ENCODE results near the gene RAPGEF2. TPM values are rescaled to one million over a fixed set of nuclear protein-coding genes. Genes with fewer than 3 reads are reported as not detected.

RAPGEF2 gene
- total and polyA plus RNA-seq, 9 of the 15 experiments (the other 6 are each of a cell fraction or from before 2014, with no cell fraction given) = 3.1 to 32.6 (median 23.1) TPM

- CTCF ChIA-PET (ENCODE audit: low intra/inter-chr PET ratio) = no interaction called here
- TF ChIP-seq ZNF175 (CRISPR knock-in tag; IDR thresholded peaks at IDR 0.05; ENCODE audit: low read depth) (no peak), RB1 (IDR thresholded peaks at IDR 0.05; ENCODE audit: low read depth) (no peak), FOXK2 (conservative IDR thresholded peaks at IDR 0.05 in 1 of 2, IDR thresholded peaks at IDR 0.05 in 1 of 2; ENCODE audit: low read depth in 2 of 2) (no peak), ZNF75A (CRISPR knock-in tag; IDR thresholded peaks at IDR 0.05) (no peak), ZNF274 (IDR thresholded peaks at IDR 0.05; ENCODE audit: borderline replicate concordance, low read depth, low read length) (no peak), CTCF (IDR thresholded peaks at IDR 0.05 in 2 of 3, conservative IDR thresholded peaks at IDR 0.05 in 1 of 3; ENCODE audit: insufficient read depth in 2 of 3, low read depth in 1 of 3, low read length in 3 of 3) (no peak), TRIM28 (IDR thresholded peaks at IDR 0.05) (0 out of 2 replicates have a peak, but pooled peaks have one; percentile 44), SMARCB1 (IDR thresholded peaks at IDR 0.05; ENCODE audit: insufficient read length, low read depth) (no peak), KLF6 (CRISPR knock-in tag; IDR thresholded peaks at IDR 0.05; ENCODE audit: borderline replicate concordance) (no peak), FOXJ3 (CRISPR knock-in tag; IDR thresholded peaks at IDR 0.05) (no peak), HOMEZ (CRISPR knock-in tag; IDR thresholded peaks at IDR 0.05) (no peak), NFE2L1 (tag; IDR thresholded peaks at IDR 0.05; ENCODE audit: borderline replicate concordance, low read depth) (no peak), ZNF764 (CRISPR knock-in tag; IDR thresholded peaks at IDR 0.05; ENCODE audit: low read depth) (no peak), E2F1 (CRISPR knock-in tag; IDR thresholded peaks at IDR 0.05) (no peak), MEIS2 (IDR thresholded peaks at IDR 0.05; ENCODE audit: partially characterized antibody) (peak; percentile 21), NR4A1 (CRISPR knock-in tag; IDR thresholded peaks at IDR 0.05) (no peak), NR4A1 (tag; IDR thresholded peaks at IDR 0.05) (no peak), CBX3 (IDR thresholded peaks at IDR 0.05; ENCODE audit: borderline replicate concordance in 1 of 2, low read length in 2 of 2) (0 out of 3 replicates have a peak, but pooled peaks of 1 of the 2 experiments have one; percentile 51), STAT5A (IDR thresholded peaks at IDR 0.05; ENCODE audit: borderline replicate concordance, low read length) (no peak), TRIM24 (IDR thresholded peaks at IDR 0.05) (peak in 1 of 2 experiments; percentile 29; a peak in 1 of 4 replicates)
Measured at GRCh38 chr4:159386620-159387019, 283.7 kb downstream of the RAPGEF2 start.

More at GRCh38 chr4:159386620-159387019, 283.7 kb downstream of the RAPGEF2 start:
- no TSS peak for BruUV-seq (replicated peaks)
- 12% methylated on average over 1 of the region's 1 CpG for WGBS (ENCODE audit: insufficient coverage, low coverage, missing lambda C conversion rate)
- Histone ChIP-seq H3K4me2 (ENCODE audit: insufficient read depth, low read length) (no peak overlapping the region), H3K79me2 (ENCODE audit: control insufficient read depth, insufficient read depth, low read length) (no peaks in the 10 kb centered on the region), H3K27ac (ENCODE audit: extremely low read depth, low read depth, low read length) (no peak overlapping the region), H4K20me1 (replicated peaks; ENCODE audit: control insufficient read depth, insufficient read depth, low read length) (no peaks in the 10 kb centered on the region), H3K4me3 (no peak overlapping the region), H3K9me1 (ENCODE audit: control insufficient read depth, insufficient read depth, low read length) (no peaks in the 10 kb centered on the region), H3K4me1 (replicated peaks in 1 of 2; ENCODE audit: control insufficient read depth in 2 of 2, insufficient read depth in 2 of 2, low read length in 2 of 2) (no peaks in the 10 kb centered on the region), H3K36me3 (ENCODE audit: control insufficient read depth, insufficient read depth, low read length) (no peaks in the 10 kb centered on the region), H2AFZ (ENCODE audit: low read depth, low read length) (no peak overlapping the region), H3K27me3 (ENCODE audit: control insufficient read depth in 2 of 2, insufficient read depth in 2 of 2, low read length in 2 of 2) (no peaks in the 10 kb centered on the region), H3K9me3 (replicated peaks; ENCODE audit: control insufficient read depth, insufficient read depth, low read depth, low read length) (no peaks in the 10 kb centered on the region), H3K9ac (ENCODE audit: insufficient read depth in 1 of 2, low read depth in 2 of 2, low read length in 2 of 2) (no peak overlapping the region)
- FAIRE-seq (no peak), ATAC-seq (no peak), DNase-seq (ENCODE audit: extremely low read depth in 1 of 4, low spot score in 3 of 4) (no peak)
- POLR2A ChIA-PET = no interaction called here
- in situ Hi-C loops (cut with MboI) = no loop called here
- intact Hi-C loops (cut with micrococcal nuclease) = no loop called here
